Heart left ventricle (tissue), 16 donors: Measurements from ENCODE around the gene CFAP43. TPM values are rescaled to one million over a fixed set of nuclear protein-coding genes. Genes with fewer than 3 reads are reported as not detected.

ENCODE experiments used
- ATAC-seq, 4 donors: fragments of 200-7000 bp; cut with Tn5 transposase; one replicate each; pipeline ENCODE4 v1.9.1; 2020 to 2022; ENCODE audit warnings: moderate library complexity in 4 of 4, mild to moderate bottlenecking in 3 of 4, moderate number of reproducible peaks in 1 of 4
- DNase-seq, 5 donors: peaks; one replicate each; pipeline ENCODE4 v3.0.0-alpha.2; 2020
- H3K27ac ChIP-seq, 12 donors: fragments of 200-600 bp; sonication (generic) in 4 of 12; one replicate each; pipeline versions ENCODE4 v1.5.0 to v1.8.0; 2016 to 2022; ENCODE audit warnings: mild to moderate bottlenecking in 2 of 12
- H3K27me3 ChIP-seq, 9 donors: fragments of 200-600 bp; sonication (generic) in 2 of 9; one replicate each; pipeline versions ENCODE4 v1.5.1 to v1.8.0; 2016 to 2022; ENCODE audit warnings: mild to moderate bottlenecking in 3 of 9
- H3K36me3 ChIP-seq, 9 donors: fragments of 200-600 bp; sonication (generic) in 2 of 9; one replicate each; pipeline versions ENCODE4 v1.5.0 to v1.8.0; 2018 to 2022; ENCODE audit warnings: mild to moderate bottlenecking in 2 of 9
- H3K4me1 ChIP-seq, 12 donors: fragments of 200-600 bp; sonication (generic) in 4 of 12; one replicate each; pipeline versions ENCODE4 v1.5.0 to v1.8.0; 2016 to 2022; ENCODE audit warnings: mild to moderate bottlenecking in 3 of 12
- H3K4me3 ChIP-seq, 12 donors: fragments of 200-600 bp; sonication (generic) in 4 of 12; one replicate each; pipeline versions ENCODE4 v1.5.0 to v1.8.0; 2017 to 2022; ENCODE audit warnings: mild to moderate bottlenecking in 9 of 12, moderate library complexity in 4 of 12
- H3K9me3 ChIP-seq, 12 donors: fragments of 200-600 bp; sonication (generic) in 4 of 12; one replicate each; pipeline versions ENCODE4 v1.5.0 to v1.8.0; 2016 to 2022; ENCODE audit warnings: mild to moderate bottlenecking in 1 of 12
- POLR2A ChIP-seq, 2 donors: fragments of 450-650 bp; IDR thresholded peaks; one replicate each; pipeline ENCODE4 v1.6.1; 2017; ENCODE audit warnings: antibody characterized with exemption in 2 of 2, mild to moderate bottlenecking in 2 of 2, moderate library complexity in 2 of 2
- WGBS, 4 donors: extraction: QIAGEN DNeasy Blood & Tissue Kit in 2 of 4; methylation state at CpG; one replicate each; pipeline versions ENCODE4 v1.1.5 to v1.1.7; 2013 to 2018; 5-methylcytosine and 5-hydroxymethylcytosine counted together
- intact Hi-C, 10 donors: fragments of 100-400 bp; cut with DNase I; formaldehyde crosslinking; loops; one replicate each; pipeline versions ENCODE4 v1.11.1 to v1.14.2; 2022
- polyA plus RNA-seq, 2 donors: library from polyadenylated mRNA; stranded (reverse); fragments of 200-250 nt; gene quantifications; one replicate each; pipeline ENCODE4 v1.2.3, GENCODE V29; 2013
- total RNA-seq, 9 donors: library from RNA; depleted of rRNA in 2 of 9; stranded (reverse); fragments of >200 nt in 2 of 9; fragmentation: NEBNext Ultra II Directional in 3 of 9; extraction: Animal tissue kit (Norgen Biotek cat#: 25700) in 3 of 9; gene quantifications; one replicate each; pipeline versions ENCODE4 v1.1.0 to v1.2.4, GENCODE V29; 2016 to 2023
- TF ChIP-seq, protein P1 (sequence below), 12 donors: fragments of 200-600 bp; sonication (generic) in 4 of 12; IDR thresholded peaks; one replicate each; pipeline versions ENCODE4 v1.5.0 to v1.8.0; 2018 to 2022; ENCODE audit warnings: antibody characterized with exemption in 12 of 12, mild to moderate bottlenecking in 5 of 12
- donor health status: ischemic (EF 13 %, LVEDD 7.1; RV severe dilation, severe dysfunction).
- donor health status: healthy with polysubstance abuse.
- donor health status: DM: no; HTN: yes; CAD: no.
- donor health status: DM: no; HTN: no; CAD: no.
- donor health status: ischemic (EF 25% LVEDD 6.9; RV normal size, moderate dysfunction).
- donor health status: ischemic (EF 25% LVEDD 5.7; RV mildly dilated, moderate dysfunction).
- donor health status: healthy.
- donor health status: DM: yes; HTN: yes; CAD: no.
- donor health status: ischemic (EF 35%, LVEDD 5.7; RV mildly dilated, moderate dysfunction).
- donor health status: nonischemic (EF 11% LVEDD 7.7; RV severe dilation, severe dysfunction).
- donor health status: DM: yes; HTN: yes; CAD: no.
- donor health status: PGD.
- donor health status: ischemic (EF 29% LVEDD 5.4; RV normal size, mild dysfunction).
- donor health status: nonischemic (EF 23%, LVEDD 6.1; RV moderate dilation, normal function).

Gene CFAP43
- total and polyA plus RNA-seq, 11 donors, result 0.11 to 0.84 (median 0.19) TPM; not detected in 6

DNA sequence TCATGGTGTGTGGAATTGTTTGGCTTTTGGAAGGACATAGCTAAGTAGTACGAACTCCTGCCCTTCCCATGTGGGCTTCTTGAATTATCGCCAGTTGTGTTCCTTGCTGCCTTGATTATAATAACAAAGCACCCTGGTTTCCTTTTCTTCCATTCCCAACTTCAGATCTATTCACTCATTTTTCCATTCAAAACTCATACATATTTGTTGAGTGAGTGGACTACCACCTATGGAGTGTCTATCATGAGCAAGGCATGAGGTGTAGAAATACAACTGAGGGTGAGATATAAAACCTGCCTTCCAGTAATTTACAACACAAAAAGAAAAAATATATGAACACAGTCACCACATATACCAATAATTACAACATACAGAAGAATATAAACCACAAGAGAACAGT lies 141.6 kb downstream of the CFAP43 start:
- H3K36me3 ChIP-seq, result no peaks in the 10 kb centered on the region
- intact Hi-C loops, result no loop called here
- no peak for ATAC-seq
- no peak for DNase-seq
- no peaks in the 10 kb centered on the region for H3K9me3 ChIP-seq
- no peaks in the 10 kb centered on the region for H3K27me3 ChIP-seq
- no peaks in the 10 kb centered on the region for H3K4me1 ChIP-seq
- H3K27ac ChIP-seq, result no peak overlapping the region
- TF ChIP-seq, protein P1, sequence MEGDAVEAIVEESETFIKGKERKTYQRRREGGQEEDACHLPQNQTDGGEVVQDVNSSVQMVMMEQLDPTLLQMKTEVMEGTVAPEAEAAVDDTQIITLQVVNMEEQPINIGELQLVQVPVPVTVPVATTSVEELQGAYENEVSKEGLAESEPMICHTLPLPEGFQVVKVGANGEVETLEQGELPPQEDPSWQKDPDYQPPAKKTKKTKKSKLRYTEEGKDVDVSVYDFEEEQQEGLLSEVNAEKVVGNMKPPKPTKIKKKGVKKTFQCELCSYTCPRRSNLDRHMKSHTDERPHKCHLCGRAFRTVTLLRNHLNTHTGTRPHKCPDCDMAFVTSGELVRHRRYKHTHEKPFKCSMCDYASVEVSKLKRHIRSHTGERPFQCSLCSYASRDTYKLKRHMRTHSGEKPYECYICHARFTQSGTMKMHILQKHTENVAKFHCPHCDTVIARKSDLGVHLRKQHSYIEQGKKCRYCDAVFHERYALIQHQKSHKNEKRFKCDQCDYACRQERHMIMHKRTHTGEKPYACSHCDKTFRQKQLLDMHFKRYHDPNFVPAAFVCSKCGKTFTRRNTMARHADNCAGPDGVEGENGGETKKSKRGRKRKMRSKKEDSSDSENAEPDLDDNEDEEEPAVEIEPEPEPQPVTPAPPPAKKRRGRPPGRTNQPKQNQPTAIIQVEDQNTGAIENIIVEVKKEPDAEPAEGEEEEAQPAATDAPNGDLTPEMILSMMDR (IDR thresholded peaks at IDR 0.05), result no peak
- TF ChIP-seq POLR2A (IDR thresholded peaks at IDR 0.05), result no peak
- 49 to 72% (median 66%) methylated on average over 2 of the region's 2 CpGs for WGBS, 4 donors
- H3K4me3 ChIP-seq, result no peak overlapping the region

DNA sequence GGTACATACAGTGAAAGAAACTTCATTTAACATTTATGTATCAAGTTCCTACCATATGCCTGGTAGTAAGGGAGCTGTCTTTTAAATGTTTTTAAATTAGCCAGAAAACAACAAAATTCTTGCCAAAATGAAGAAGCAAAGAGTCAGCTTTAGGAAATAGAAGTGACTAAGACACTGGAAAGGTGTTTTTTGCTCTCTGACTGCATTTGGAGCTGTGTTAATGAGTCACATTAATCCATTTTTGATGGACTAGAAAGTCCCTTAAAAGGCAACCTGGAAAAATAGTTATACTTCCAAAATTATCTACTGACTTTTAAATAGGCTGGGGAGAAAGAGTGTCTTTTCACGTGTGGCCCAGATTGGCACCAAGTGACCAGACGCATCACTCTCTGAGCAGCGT lies 142.5 kb downstream of the CFAP43 start:
- intact Hi-C loops, result no loop called here
- no peak for TF ChIP-seq POLR2A (IDR thresholded peaks at IDR 0.05)
- TF ChIP-seq, protein P1 (IDR thresholded peaks at IDR 0.05), result no peak
- Histone ChIP-seq H3K4me3 (no peak overlapping the region), H3K9me3 (no peaks in the 10 kb centered on the region), H3K27ac (no peak overlapping the region), H3K36me3 (no peaks in the 10 kb centered on the region), H3K4me1 (no peaks in the 10 kb centered on the region), H3K27me3 (no peaks in the 10 kb centered on the region)
- WGBS, 4 donors, result 79 to 84% (median 82%) methylated on average over 3 of the region's 3 CpGs
- ATAC-seq (no peak), DNase-seq (no peak)

DNA sequence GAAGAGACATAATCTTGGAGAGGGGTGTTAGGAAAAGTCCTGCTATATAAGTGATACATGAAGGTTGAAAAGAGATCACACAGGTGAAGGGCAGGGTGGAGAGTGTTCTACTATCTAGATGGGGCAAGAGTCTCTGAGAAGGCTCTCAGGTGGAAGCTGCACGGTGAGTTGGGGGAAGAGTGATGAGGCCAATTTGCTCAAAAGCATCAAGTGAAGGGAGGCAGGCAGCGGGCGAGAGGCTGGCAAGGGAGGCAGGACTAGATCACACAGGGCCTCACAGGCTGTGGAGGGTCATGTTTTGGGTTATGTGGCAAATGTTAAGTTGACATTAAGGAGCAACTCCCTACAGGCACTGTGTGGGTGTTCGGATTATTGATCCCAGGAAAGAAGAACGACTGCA lies 143.9 kb downstream of the CFAP43 start:
- Histone ChIP-seq H3K27ac (no peak overlapping the region), H3K36me3 (no peaks in the 10 kb centered on the region), H3K4me1 (no peaks in the 10 kb centered on the region), H3K4me3 (no peak overlapping the region), H3K27me3 (no peaks in the 10 kb centered on the region), H3K9me3 (no peaks in the 10 kb centered on the region)
- DNase-seq (no peak), ATAC-seq (no peak)
- 90 to 93% (median 92%) methylated on average over 5 of the region's 5 CpGs for WGBS, 4 donors
- no peak for TF ChIP-seq POLR2A (IDR thresholded peaks at IDR 0.05)
- TF ChIP-seq, protein P1 (IDR thresholded peaks at IDR 0.05), result no peak
- intact Hi-C loops, result no loop called here

DNA sequence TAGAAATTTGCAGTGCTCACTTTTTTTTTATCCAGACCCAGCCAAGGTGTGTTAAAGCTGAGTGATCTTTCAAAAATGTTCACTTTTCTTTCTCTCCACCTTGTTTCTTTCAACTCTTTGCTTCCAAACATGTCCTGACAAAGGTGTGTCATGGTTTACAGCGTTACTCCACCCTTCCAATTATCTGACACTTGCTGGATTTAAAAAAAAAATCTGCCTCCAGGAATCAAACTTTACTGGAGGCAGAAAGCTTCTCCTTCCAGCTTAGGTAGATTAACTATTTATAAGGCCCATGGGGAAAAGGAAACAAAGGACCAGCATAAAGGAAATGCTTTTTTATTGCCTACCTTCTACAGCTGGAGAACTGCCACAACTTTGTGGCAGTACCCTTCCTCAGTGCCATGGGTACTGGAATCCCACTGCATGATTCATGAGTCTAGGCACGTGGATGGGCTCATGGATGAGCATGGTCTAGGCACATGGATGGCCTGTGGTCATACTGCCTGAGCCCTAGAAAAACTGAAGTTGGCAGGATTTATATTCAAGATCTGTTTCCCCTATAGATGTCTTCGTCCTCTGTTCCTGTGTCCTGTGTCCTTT lies 146.3 kb downstream of the CFAP43 start, which contains the start of gene COL17A1:
TSS of gene COL17A1 (minus strand) at position 80 of the 600 bp plus-strand sequence. CDS start 5,207 bp downstream, outside the sequence.
- H3K4me3 ChIP-seq, result no peak within 1 kb of the TSS
- no peaks in the 10 kb centered on the region for H3K27me3 ChIP-seq
- ATAC-seq (no peak), DNase-seq (no peak)
- WGBS, 4 donors, result 77 to 80% (median 78%) methylated on average over 3 of the region's 3 CpGs
- H3K36me3 ChIP-seq, result no peaks in the 10 kb centered on the region
- no peaks in the 10 kb centered on the region for H3K9me3 ChIP-seq
- H3K27ac ChIP-seq, result no peak within 1 kb of the TSS
- intact Hi-C loops, result no loop called here
- TF ChIP-seq, protein P1 (IDR thresholded peaks at IDR 0.05), result no peak
- TF ChIP-seq POLR2A (IDR thresholded peaks at IDR 0.05), result no peak
- H3K4me1 ChIP-seq, result no peaks in the 10 kb centered on the region
